ENCODE results near the gene TRANK1.

DNA sequence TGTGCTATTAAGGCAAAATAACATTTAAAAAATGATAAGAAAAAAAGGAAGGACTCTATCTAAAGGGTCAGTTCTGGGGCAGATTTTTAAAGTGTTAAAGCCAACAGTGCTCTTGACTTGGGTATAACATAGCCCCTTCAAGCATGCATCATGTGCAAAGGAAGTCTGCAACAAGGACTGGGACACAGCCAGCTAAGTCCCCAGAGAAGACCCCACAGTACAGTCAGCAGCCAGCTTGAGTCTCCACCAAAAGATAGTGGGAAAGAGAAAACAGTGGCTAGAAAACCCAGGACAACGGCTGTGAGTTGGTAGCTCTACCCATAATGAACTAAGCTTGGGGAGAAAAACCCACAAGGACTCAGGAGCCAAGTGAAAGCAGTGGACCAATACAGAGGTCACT is 94.1 kb downstream of the TRANK1 start:
- TF ChIP-seq, protein P1, sequence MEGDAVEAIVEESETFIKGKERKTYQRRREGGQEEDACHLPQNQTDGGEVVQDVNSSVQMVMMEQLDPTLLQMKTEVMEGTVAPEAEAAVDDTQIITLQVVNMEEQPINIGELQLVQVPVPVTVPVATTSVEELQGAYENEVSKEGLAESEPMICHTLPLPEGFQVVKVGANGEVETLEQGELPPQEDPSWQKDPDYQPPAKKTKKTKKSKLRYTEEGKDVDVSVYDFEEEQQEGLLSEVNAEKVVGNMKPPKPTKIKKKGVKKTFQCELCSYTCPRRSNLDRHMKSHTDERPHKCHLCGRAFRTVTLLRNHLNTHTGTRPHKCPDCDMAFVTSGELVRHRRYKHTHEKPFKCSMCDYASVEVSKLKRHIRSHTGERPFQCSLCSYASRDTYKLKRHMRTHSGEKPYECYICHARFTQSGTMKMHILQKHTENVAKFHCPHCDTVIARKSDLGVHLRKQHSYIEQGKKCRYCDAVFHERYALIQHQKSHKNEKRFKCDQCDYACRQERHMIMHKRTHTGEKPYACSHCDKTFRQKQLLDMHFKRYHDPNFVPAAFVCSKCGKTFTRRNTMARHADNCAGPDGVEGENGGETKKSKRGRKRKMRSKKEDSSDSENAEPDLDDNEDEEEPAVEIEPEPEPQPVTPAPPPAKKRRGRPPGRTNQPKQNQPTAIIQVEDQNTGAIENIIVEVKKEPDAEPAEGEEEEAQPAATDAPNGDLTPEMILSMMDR (IDR thresholded peaks at IDR 0.05), result no peak
- no peak for TF ChIP-seq POLR2A (IDR thresholded peaks at IDR 0.05; ENCODE audit: low read depth)
- no peak for TF ChIP-seq POLR2AphosphoS5 (IDR thresholded peaks at IDR 0.05)

All from esophagus muscularis mucosa (tissue), 3 donors.